Measurements from ENCODE around the gene OR2M2. TPM values are rescaled to one million over a fixed set of nuclear protein-coding genes. Genes with fewer than 3 reads are reported as not detected.

Gene OR2M2
- total RNA-seq, 4 donors from 2014 or later: not detected

DNA sequence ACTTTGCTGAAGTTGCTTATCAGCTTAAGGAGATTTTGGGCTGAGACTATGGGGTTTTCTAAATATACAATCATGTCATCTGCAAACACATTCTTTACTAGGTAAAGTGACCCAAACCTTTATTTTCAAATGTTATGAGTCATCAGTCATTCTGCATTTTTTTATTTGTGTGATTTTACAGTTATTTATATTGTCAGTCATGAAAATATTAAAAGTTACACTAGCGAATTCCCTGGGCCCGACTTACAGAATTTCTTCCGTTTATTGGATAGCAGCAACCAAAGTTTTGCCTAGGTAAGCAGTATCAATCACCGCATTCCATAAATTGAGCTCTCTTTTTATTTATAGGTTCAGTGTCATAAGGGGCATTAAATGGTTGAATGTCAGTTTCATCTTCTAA is 15.9 kb upstream of the OR2M2 start:
- H3K36me3 ChIP-seq: no peaks in the 10 kb centered on the region
- no peaks in the 10 kb centered on the region for H3K4me1 ChIP-seq
- in situ Hi-C loops (cut with MboI; ENCODE audit: low pct_ligation_motif_present in 1 of 4, low pct_unique_long_range_greater_than_20kb in 1 of 4, low sequenced_read_pairs in 3 of 4) (no loop called here), intact Hi-C loops (cut with DNase I; ENCODE audit: low total_unique reads) (no loop called here)
- TF ChIP-seq POLR2AphosphoS5 (IDR thresholded peaks at IDR 0.05) (no peak), EP300 (IDR thresholded peaks at IDR 0.05; ENCODE audit: low read depth) (no peak), POLR2A (IDR thresholded peaks at IDR 0.05) (no peak)
- TF ChIP-seq, protein P1, sequence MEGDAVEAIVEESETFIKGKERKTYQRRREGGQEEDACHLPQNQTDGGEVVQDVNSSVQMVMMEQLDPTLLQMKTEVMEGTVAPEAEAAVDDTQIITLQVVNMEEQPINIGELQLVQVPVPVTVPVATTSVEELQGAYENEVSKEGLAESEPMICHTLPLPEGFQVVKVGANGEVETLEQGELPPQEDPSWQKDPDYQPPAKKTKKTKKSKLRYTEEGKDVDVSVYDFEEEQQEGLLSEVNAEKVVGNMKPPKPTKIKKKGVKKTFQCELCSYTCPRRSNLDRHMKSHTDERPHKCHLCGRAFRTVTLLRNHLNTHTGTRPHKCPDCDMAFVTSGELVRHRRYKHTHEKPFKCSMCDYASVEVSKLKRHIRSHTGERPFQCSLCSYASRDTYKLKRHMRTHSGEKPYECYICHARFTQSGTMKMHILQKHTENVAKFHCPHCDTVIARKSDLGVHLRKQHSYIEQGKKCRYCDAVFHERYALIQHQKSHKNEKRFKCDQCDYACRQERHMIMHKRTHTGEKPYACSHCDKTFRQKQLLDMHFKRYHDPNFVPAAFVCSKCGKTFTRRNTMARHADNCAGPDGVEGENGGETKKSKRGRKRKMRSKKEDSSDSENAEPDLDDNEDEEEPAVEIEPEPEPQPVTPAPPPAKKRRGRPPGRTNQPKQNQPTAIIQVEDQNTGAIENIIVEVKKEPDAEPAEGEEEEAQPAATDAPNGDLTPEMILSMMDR (IDR thresholded peaks at IDR 0.05): no peak
- no peak for DNase-seq
- H3K27me3 ChIP-seq: no peaks in the 10 kb centered on the region
- 81 to 92% methylated on average over 4 of the region's 4 CpGs for WGBS, 2 donors (ENCODE audit: low coverage in 1 of 2)
- no peaks in the 10 kb centered on the region for H3K9me3 ChIP-seq
- H3K27ac ChIP-seq: no peak overlapping the region
- H3K4me3 ChIP-seq: no peak overlapping the region

DNA sequence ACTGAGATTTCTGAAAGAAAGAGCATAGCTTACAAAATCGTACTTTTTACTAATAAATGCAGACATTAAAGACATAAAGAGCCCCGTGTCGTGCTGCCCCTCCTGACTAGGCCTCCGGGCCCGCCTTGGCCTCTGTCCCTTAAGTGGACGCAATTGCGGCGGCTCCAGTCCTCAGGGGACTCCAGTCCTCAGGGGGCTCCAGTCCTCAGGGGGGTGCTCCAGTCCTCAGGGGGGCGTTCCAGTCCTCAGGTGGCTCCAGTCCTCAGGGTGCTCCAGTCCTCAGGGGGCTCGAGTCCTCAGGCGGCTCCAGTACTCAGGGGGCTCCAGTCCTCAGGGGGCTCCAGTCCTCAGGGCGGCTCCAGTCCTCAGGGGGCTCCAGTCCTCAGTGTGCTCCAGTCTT is 10.6 kb upstream of the OR2M2 start:
- H3K36me3 ChIP-seq: no peaks in the 10 kb centered on the region
- intact Hi-C loops (cut with DNase I; ENCODE audit: low total_unique reads): no loop called here
- H3K27me3 ChIP-seq: no peaks in the 10 kb centered on the region
- in situ Hi-C loops (cut with MboI; ENCODE audit: low pct_ligation_motif_present in 1 of 4, low pct_unique_long_range_greater_than_20kb in 1 of 4, low sequenced_read_pairs in 3 of 4): no loop called here
- no peaks in the 10 kb centered on the region for H3K4me1 ChIP-seq
- DNase-seq: no peak
- no peak overlapping the region for H3K27ac ChIP-seq
- WGBS, 2 donors (ENCODE audit: low coverage in 1 of 2): 78 to 87% methylated on average over 3 to 9 of the region's 12 CpGs
- TF ChIP-seq POLR2AphosphoS5 (IDR thresholded peaks at IDR 0.05) (no peak), EP300 (IDR thresholded peaks at IDR 0.05; ENCODE audit: low read depth) (no peak)
- no peaks in the 10 kb centered on the region for H3K9me3 ChIP-seq
- no peak overlapping the region for H3K4me3 ChIP-seq

DNA sequence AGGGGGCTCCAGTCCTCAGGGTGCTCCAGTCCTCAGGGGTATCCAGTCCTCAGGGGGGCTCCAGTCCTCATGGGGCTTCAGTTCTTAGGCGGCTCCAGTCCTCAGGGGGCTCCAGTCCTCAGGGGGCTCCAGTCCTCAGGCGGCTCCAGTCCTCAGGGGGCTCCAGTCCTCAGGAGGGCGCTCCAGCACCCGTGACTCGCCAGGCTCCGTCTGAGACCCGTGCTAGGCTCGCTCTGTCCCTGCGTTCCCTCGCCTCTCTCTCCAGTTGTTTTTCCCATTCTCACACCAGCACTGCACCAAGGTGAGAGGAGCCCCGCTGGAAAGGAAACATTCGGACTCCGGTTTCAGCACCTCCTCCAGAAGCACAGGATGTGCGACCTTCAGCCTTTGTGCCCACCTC is 9.4 kb upstream of the OR2M2 start:
- H3K4me3 ChIP-seq: no peak overlapping the region
- no peaks in the 10 kb centered on the region for H3K9me3 ChIP-seq
- intact Hi-C loops (cut with DNase I; ENCODE audit: low total_unique reads) (no loop called here), in situ Hi-C loops (cut with MboI; ENCODE audit: low pct_ligation_motif_present in 1 of 4, low pct_unique_long_range_greater_than_20kb in 1 of 4, low sequenced_read_pairs in 3 of 4) (no loop called here)
- no peaks in the 10 kb centered on the region for H3K36me3 ChIP-seq
- no peaks in the 10 kb centered on the region for H3K4me1 ChIP-seq
- TF ChIP-seq POLR2AphosphoS5 (IDR thresholded peaks at IDR 0.05): no peak
- TF ChIP-seq EP300 (IDR thresholded peaks at IDR 0.05; ENCODE audit: low read depth): no peak
- TF ChIP-seq, protein P1 (IDR thresholded peaks at IDR 0.05): no peak
- TF ChIP-seq POLR2A (IDR thresholded peaks at IDR 0.05): no peak
- no peak overlapping the region for H3K27ac ChIP-seq
- WGBS, 2 donors (ENCODE audit: low coverage in 1 of 2): 89% methylated on average over 14 of the region's 14 CpGs; no CpG with 5 or more reads in 1 of the 2 donors
- DNase-seq: no peak
- H3K27me3 ChIP-seq: no peaks in the 10 kb centered on the region

DNA sequence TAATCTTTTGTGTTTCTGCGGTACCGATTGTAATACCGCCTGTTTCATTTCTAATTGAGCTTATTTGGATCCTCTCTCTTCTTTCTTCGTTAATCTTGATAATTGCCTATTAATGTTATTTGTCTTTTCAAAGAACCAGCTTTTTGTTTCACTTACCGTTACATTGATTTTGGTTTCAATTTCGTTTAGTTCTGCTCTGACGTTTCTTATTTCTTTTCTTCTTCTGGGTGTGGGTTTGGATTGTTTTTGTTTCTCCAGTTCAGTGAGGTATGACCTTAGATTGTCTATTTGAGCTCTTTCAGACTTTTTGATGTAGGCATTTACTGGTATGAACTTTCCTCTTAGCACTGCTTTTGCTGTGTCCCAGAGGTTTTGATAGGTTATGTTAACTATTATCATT is 9.4 kb downstream of the OR2M2 start:
- WGBS, 2 donors (ENCODE audit: low coverage in 1 of 2): 67 to 86% methylated on average over 7 of the region's 7 CpGs
- Histone ChIP-seq H3K9me3 (no peaks in the 10 kb centered on the region), H3K4me3 (no peak overlapping the region), H3K4me1 (no peaks in the 10 kb centered on the region), H3K36me3 (no peaks in the 10 kb centered on the region), H3K27me3 (no peaks in the 10 kb centered on the region), H3K27ac (no peak overlapping the region)
- DNase-seq: no peak
- in situ Hi-C loops (cut with MboI; ENCODE audit: low pct_ligation_motif_present in 1 of 4, low pct_unique_long_range_greater_than_20kb in 1 of 4, low sequenced_read_pairs in 3 of 4) (no loop called here), intact Hi-C loops (cut with DNase I; ENCODE audit: low total_unique reads) (no loop called here)
- TF ChIP-seq EP300 (IDR thresholded peaks at IDR 0.05; ENCODE audit: low read depth): no peak
- TF ChIP-seq POLR2AphosphoS5 (IDR thresholded peaks at IDR 0.05): no peak
- no peak for TF ChIP-seq POLR2A (IDR thresholded peaks at IDR 0.05)
- TF ChIP-seq, protein P1 (IDR thresholded peaks at IDR 0.05): no peak

DNA sequence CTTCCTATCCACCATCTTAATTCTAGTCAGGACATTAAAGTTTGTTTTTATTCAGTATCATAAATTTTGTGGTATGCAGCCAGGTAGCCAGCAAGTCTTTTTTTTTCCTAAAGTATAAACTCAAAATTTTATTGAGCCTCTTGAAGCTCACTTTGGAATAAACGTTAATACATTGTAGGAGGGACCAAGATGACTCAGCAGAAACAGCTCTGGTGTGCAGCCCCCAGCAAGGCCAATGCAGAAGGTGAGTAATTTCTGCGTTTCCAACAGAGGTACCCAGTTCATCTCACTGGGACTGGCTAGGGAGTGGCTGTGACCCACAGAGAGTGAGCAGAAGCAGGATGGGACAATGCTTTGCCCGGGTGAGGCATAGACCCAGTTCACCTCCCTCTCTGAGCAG is 12.7 kb downstream of the OR2M2 start:
- intact Hi-C loops (cut with DNase I; ENCODE audit: low total_unique reads): no loop called here
- H3K36me3 ChIP-seq: no peaks in the 10 kb centered on the region
- H3K27ac ChIP-seq: no peak overlapping the region
- H3K4me3 ChIP-seq: no peak overlapping the region
- H3K4me1 ChIP-seq: no peaks in the 10 kb centered on the region
- TF ChIP-seq, protein P1 (IDR thresholded peaks at IDR 0.05): no peak
- TF ChIP-seq POLR2A (IDR thresholded peaks at IDR 0.05) (no peak), EP300 (IDR thresholded peaks at IDR 0.05; ENCODE audit: low read depth) (no peak), POLR2AphosphoS5 (IDR thresholded peaks at IDR 0.05) (no peak)
- no peaks in the 10 kb centered on the region for H3K9me3 ChIP-seq
- in situ Hi-C loops (cut with MboI; ENCODE audit: low pct_ligation_motif_present in 1 of 4, low pct_unique_long_range_greater_than_20kb in 1 of 4, low sequenced_read_pairs in 3 of 4): no loop called here
- H3K27me3 ChIP-seq: no peaks in the 10 kb centered on the region
- no peak for DNase-seq
- WGBS, 2 donors (ENCODE audit: low coverage in 1 of 2): 84% methylated on average over 3 of the region's 3 CpGs; no CpG with 5 or more reads in 1 of the 2 donors

All from transverse colon (tissue), 4 donors.